Astrocyte of the spinal cord (primary cell): ENCODE data around the gene KLHL7.

Experiments
- DNase-seq: peaks from one replicate; pipeline ENCODE4 v3.0.0; 2011; ENCODE audit warnings: low read depth, low spot score
- H3K4me3 ChIP-seq: 2 replicates; pipeline ENCODE4 v1.5.1; 2011; ENCODE audit warnings: low read depth, mild to moderate bottlenecking, low read length, moderate library complexity
- in situ Hi-C: cut with HindIII; loops from 2 replicates; pipeline ENCODE4 v1.10.0; 2017; ENCODE audit warnings: low sequenced_read_pairs
- TF ChIP-seq, protein P1 (sequence below): IDR thresholded peaks from 2 replicates; pipeline ENCODE4 v1.5.1; 2012; ENCODE audit warnings: low read depth, mild to moderate bottlenecking, low read length, inconsistent platforms

Gene KLHL7

DNA sequence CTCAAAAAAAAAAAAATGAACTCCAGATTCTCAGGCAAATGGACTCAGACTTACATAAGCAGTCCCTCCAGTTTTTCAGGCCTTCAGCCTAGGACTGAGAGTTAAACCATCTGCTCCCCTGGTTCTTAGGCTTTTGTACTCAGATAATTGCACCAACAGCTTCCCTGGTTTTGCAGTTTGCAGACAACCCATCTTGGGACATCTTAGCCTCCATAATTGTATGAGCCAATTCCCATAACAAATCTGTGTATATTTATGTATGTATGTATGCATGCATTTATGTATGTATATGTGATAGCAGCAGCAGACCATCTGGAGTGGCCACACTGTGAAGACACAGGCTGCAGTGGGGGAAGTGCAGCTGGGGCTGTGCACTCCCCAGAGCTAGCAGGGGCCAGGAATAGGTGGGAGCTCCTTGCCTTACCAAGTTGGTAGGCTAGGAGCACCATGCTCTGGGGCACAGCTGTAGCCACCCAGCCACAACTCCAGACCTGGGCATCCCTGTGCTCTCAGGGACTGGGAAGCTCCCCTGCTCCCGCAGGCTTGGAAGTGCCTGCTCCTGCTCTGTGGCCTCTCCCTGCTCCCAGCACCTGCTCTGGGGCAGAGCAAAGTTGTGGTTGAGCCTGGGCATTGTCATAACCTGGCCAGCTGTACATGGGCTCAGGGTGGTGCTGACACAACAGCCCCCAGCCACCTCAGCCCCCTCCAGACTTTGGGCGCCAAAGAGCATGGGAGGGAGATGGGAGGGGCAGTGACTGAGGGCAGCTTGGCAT lies 8.9 kb upstream of the KLHL7 start:
- H3K4me3 ChIP-seq = no peak overlapping the region
- no peak for DNase-seq
- in situ Hi-C loops = no loop called here
- TF ChIP-seq, protein P1, sequence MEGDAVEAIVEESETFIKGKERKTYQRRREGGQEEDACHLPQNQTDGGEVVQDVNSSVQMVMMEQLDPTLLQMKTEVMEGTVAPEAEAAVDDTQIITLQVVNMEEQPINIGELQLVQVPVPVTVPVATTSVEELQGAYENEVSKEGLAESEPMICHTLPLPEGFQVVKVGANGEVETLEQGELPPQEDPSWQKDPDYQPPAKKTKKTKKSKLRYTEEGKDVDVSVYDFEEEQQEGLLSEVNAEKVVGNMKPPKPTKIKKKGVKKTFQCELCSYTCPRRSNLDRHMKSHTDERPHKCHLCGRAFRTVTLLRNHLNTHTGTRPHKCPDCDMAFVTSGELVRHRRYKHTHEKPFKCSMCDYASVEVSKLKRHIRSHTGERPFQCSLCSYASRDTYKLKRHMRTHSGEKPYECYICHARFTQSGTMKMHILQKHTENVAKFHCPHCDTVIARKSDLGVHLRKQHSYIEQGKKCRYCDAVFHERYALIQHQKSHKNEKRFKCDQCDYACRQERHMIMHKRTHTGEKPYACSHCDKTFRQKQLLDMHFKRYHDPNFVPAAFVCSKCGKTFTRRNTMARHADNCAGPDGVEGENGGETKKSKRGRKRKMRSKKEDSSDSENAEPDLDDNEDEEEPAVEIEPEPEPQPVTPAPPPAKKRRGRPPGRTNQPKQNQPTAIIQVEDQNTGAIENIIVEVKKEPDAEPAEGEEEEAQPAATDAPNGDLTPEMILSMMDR = no peak

DNA sequence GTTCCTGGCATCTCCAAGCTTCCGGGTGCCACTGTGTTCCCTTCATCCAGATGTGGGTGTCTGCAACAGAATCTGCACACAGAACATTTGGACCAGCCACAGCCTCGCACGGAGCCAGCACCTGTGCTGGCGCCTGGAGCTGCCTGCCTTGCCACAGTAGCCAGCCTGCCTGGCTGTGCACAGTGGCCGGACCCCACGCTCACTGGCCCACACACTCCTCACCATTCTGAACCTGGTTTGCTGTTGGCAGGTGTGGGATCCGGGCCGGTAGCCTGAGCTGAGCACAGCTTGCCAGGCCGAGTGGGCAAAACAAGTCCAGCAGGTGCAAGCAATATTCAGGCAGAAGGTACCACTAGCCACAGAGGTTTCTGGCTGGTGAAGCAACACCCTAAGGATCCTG lies 7.6 kb upstream of the KLHL7 start:
- TF ChIP-seq, protein P1 = no peak
- no peak for DNase-seq
- no peak overlapping the region for H3K4me3 ChIP-seq
- in situ Hi-C loops = no loop called here

DNA sequence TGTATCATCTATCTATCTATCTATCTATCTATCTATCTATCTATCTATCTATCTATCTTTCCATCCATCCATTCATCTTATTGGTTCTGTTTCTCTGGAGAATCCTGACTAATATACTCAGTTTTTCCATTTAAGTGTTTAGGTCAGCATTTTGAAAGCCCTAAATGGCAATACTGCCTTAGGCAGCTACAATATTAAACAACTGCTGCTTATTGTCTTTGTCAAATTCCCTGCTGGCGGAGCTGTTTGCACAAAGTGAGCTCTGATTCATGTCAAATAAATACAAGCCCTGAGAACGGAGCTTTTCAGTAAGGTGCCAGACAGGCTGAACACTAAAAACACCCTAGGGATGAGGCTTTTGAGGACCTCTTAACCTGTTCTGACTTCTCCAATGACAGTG lies 7.1 kb upstream of the KLHL7 start:
- TF ChIP-seq, protein P1 = no peak
- DNase-seq = no peak
- in situ Hi-C loops = no loop called here
- H3K4me3 ChIP-seq = no peak overlapping the region

DNA sequence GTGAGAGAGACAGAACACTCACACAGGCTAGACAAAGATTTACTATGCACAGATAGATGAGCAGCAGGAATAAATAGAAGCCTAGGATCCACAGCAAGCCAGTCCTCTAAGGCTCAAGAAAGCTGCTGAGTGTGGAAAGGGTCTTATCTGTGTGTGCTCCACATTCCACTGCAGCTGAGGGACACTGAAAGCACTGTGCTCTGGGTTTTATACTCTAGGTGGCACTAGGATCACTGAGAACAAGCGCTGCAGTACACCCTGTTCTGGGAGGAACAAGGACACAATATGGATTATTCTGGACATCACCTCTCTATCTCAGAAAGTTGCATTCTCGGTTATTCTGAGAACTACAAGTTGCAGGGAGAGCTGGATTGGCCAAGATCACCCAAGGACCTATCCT lies 4.9 kb upstream of the KLHL7 start:
- no peak overlapping the region for H3K4me3 ChIP-seq
- TF ChIP-seq, protein P1 = no peak
- DNase-seq = no peak
- in situ Hi-C loops = no loop called here

DNA sequence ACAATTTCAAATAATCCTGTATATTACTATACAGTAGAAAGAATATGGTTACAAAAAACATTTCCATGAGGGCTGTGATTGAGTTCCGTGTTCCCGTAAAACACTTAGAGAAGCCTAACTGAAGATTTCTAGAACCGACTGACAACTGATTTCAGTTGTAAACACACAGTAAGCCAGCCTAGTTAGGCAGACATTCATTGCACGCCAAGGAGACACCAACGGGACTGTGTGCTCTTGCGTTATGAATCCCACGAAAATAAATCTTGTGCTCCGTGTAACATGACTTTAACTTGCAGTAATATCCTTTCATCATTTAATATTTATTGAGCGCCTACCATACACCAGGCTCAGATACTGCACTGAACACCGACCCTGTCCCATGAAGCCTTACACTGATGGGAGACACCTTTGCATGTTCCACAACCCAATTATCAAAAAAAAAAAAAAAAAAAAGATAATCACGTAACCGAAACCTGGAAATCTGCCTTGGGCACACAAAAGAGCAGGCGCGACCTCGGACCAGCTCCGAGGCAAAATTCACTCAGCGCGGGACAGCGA lies 420 bp upstream of the KLHL7 start:
- peak overlapping the region; percentile 77 for H3K4me3 ChIP-seq
- in situ Hi-C loops = no loop called here
- DNase-seq = no peak
- TF ChIP-seq, protein P1 = no peak

DNA sequence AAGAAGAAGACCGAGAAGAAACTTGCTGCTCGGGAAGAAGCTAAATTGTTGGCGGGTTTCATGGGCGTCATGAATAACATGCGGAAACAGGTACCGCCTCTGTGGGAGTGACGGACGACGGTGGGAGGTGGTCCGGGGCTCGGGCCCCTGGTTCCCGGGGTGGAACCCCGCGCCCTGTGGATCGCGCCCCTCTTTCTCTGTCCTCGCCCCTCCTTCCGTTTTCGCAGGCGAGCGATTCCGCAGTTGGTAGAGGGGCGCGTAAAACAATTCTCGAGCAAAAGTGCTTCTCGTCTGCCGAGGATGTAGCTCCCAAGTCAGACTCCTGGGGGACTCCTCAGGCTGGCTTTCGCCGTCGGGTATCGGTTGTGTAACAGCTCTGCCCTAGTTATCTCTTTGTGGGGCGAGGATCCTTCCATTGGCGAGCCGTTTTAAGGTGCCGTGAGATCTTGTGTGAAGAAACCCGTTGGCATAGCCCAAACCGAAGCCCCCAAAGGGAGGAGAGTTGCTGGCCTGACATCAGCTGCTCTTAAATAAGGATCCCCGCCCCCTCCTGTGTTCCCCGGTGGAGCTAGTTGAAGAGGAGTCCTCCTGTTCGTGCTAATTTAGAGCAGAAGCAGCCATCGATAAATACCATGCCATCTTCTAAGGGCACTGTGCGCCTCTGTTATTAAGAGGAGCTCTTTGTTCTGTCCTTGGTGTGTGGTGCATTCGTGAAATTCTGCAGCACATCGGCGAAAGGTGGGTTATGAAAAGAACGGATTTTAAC lies 655 bp downstream of the KLHL7 start:
- in situ Hi-C loops = no loop called here
- H3K4me3 ChIP-seq = peak overlapping the region; percentile 77
- DNase-seq = peak; percentile 55
- TF ChIP-seq, protein P1 = peak; percentile 19
